Panc1 (cell line): ENCODE data around the gene PKM. TPM values are rescaled to one million over a fixed set of nuclear protein-coding genes. Genes with fewer than 3 reads are reported as not detected.

ENCODE experiments used
- ATAC-seq: fragments of 200-7000 bp; cut with Tn5 transposase; 2 replicates; pipeline ENCODE4 v1.9.1; 2020; ENCODE audit warnings: mild to moderate bottlenecking, moderate library complexity
- BruUV-seq: library from RNA; stranded (reverse); fragments of 400-500 nt; replicated peaks from 2 replicates; lab custom pipeline; 2021; lab: Mats Ljungman, UMichigan
- CTCF ChIA-PET: fragments of 300-600 bp; sonication (Branson Sonifier 250); formaldehyde crosslinking; loops from one replicate; lab custom pipeline; 2022; ENCODE audit warnings: antibody characterized with exemption; lab: Charles Lee
- POLR2A ChIA-PET: fragments of 300-600 bp; sonication (Branson Sonifier 250); formaldehyde crosslinking; loops from one replicate; lab custom pipeline; 2022; ENCODE audit warnings: antibody characterized with exemption; lab: Charles Lee
- DNase-seq: peaks from one replicate; pipeline ENCODE4 v3.0.0-alpha.2; 2010; ENCODE audit warnings: low read depth, low spot score
- H3K27ac ChIP-seq: 2 replicates; pipeline ENCODE4 v1.5.1; 2011; ENCODE audit warnings: mild to moderate bottlenecking, low read length, inconsistent platforms
- H3K27me3 ChIP-seq: fragments of 200-500 bp; sonication (Bioruptor generic); 2 replicates; pipeline ENCODE4 v1.6.0; 2014; ENCODE audit warnings: low read length, inconsistent platforms; ENCODE audit not compliant: control insufficient read depth, insufficient read depth
- H3K36me3 ChIP-seq: fragments of 200-500 bp; sonication (Bioruptor generic); 2 replicates; pipeline ENCODE4 v1.5.1; 2014; ENCODE audit warnings: inconsistent platforms, mild to moderate bottlenecking, low read length, moderate library complexity; ENCODE audit not compliant: control insufficient read depth, insufficient read depth
- H3K4me1 ChIP-seq: 2 replicates; pipeline ENCODE4 v1.5.1; 2011; ENCODE audit warnings: inconsistent platforms, mild to moderate bottlenecking, low read length, moderate library complexity; ENCODE audit not compliant: control insufficient read depth, insufficient read depth
- H3K4me3 ChIP-seq, 2 experiments: 2 replicates each; pipeline ENCODE4 v1.5.1; 2011 to 2012; ENCODE audit warnings: low read depth in 2 of 2, low read length in 2 of 2, mild to moderate bottlenecking in 2 of 2, inconsistent platforms in 1 of 2, moderate library complexity in 1 of 2
- H3K9me3 ChIP-seq: fragments of 200-500 bp; sonication (Bioruptor generic); 2 replicates; pipeline ENCODE4 v1.5.1; 2014; ENCODE audit warnings: low read depth, mild to moderate bottlenecking, inconsistent platforms, low read length, moderate library complexity; ENCODE audit not compliant: control insufficient read depth, insufficient read depth
- CTCF ChIP-seq: fragments of 450-650 bp; IDR thresholded peaks from 2 replicates; pipeline ENCODE4 v1.5.1; 2017; ENCODE audit warnings: mild to moderate bottlenecking
- POLR2AphosphoS5 ChIP-seq: IDR thresholded peaks from 2 replicates; pipeline ENCODE4 v1.6.1; 2012; ENCODE audit warnings: mild to moderate bottlenecking, low read depth, low read length, moderate library complexity
- REST ChIP-seq, 2 experiments: IDR thresholded peaks; 2 replicates each; pipeline ENCODE4 v1.6.1; 2011 to 2012; ENCODE audit warnings: low read depth in 2 of 2, control low read depth in 1 of 2, low read length in 1 of 2, mild to moderate bottlenecking in 1 of 2, moderate library complexity in 1 of 2; ENCODE audit not compliant: insufficient read depth in 1 of 2
- SIN3A ChIP-seq: IDR thresholded peaks from 2 replicates; pipeline ENCODE4 v1.6.1; 2012; ENCODE audit warnings: low read depth, mild to moderate bottlenecking, low read length, moderate library complexity, borderline replicate concordance; ENCODE audit not compliant: insufficient read depth
- TCF7L2 ChIP-seq: IDR thresholded peaks from 2 replicates; pipeline ENCODE4 v1.6.1; 2011; ENCODE audit warnings: mild to moderate bottlenecking, low read depth, low read length, inconsistent platforms
- in situ Hi-C: cut with HindIII; loops from 2 replicates; pipeline ENCODE4 v1.10.0; 2016; ENCODE audit warnings: low sequenced_read_pairs, low pct_unique_long_range_greater_than_20kb
- intact Hi-C: fragments of 100-400 bp; cut with micrococcal nuclease; formaldehyde crosslinking; loops from one replicate; pipeline ENCODE4 v1.10.0; 2022; ENCODE audit not compliant: unreplicated experiment
- total RNA-seq: library from RNA; stranded (reverse); gene quantifications from one replicate; pipeline ENCODE4 v1.2.1, GENCODE V29; 2021; ENCODE audit not compliant: unreplicated experiment

Gene PKM
- total RNA-seq, 1 experiment from 2014 or later, result 1,590 TPM

GRCh38 chr15:72237029-72237852 lies 6.3 kb upstream of the PKM start:
- in situ Hi-C loops, result no loop called here
- H3K36me3 ChIP-seq, result no peaks in the 10 kb centered on the region
- DNase-seq (peak; percentile 89), ATAC-seq (peak; percentile 93)
- intact Hi-C loops, result no loop called here
- no peaks in the 10 kb centered on the region for H3K9me3 ChIP-seq
- H3K4me3 ChIP-seq, result peak overlapping the region in 1 of 2 experiments; percentile 41; a peak in 3 of 4 replicates
- peak overlapping the region; percentile 77 for H3K27ac ChIP-seq
- ChIA-PET CTCF (no interaction called here), POLR2A (no interaction called here)
- TF ChIP-seq CTCF (no peak), POLR2AphosphoS5 (peak; percentile 34; the same call in 1 of the 2 replicates)
- no peaks in the 10 kb centered on the region for H3K27me3 ChIP-seq
- no TSS peak for BruUV-seq
- H3K4me1 ChIP-seq, result peaks cover 22% of the 10 kb centered on the region

GRCh38 chr15:72236381-72237003 lies 5.5 kb upstream of the PKM start:
- no peaks in the 10 kb centered on the region for H3K27me3 ChIP-seq
- ChIA-PET POLR2A (no interaction called here), CTCF (no interaction called here)
- DNase-seq (no peak), ATAC-seq (no peak)
- H3K9me3 ChIP-seq, result no peaks in the 10 kb centered on the region
- H3K36me3 ChIP-seq, result no peaks in the 10 kb centered on the region
- no peak for TF ChIP-seq SIN3A
- no peak for TF ChIP-seq TCF7L2
- TF ChIP-seq CTCF, result no peak
- no peak for TF ChIP-seq REST (IDR thresholded peaks at IDR 0.05; ENCODE audit: insufficient read depth in 1 of 2, low read depth in 2 of 2, low read length in 1 of 2)
- no peak for TF ChIP-seq POLR2AphosphoS5
- H3K4me1 ChIP-seq, result peaks cover 27% of the 10 kb centered on the region
- BruUV-seq, result no TSS peak
- peak overlapping the region; percentile 77 for H3K27ac ChIP-seq
- in situ Hi-C loops (no loop called here), intact Hi-C loops (no loop called here)
- H3K4me3 ChIP-seq, result peak overlapping the region in 1 of 2 experiments; percentile 41; a peak in 3 of 4 replicates
